HepG2 (cell line): ENCODE data around the gene PYGL. TPM values are rescaled to one million over a fixed set of nuclear protein-coding genes. Genes with fewer than 3 reads are reported as not detected.

Experiments used
- CEBPB ChIP-seq: IDR thresholded peaks from 2 replicates; pipeline ENCODE4 v1.6.1; 2011; ENCODE audit warnings: low read depth, low read length, improper control_type of control experiment, borderline replicate concordance
- DRAP1 ChIP-seq: IDR thresholded peaks from 2 replicates; pipeline ENCODE4 v1.6.1; 2016; ENCODE audit warnings: missing genetic modification reagents, missing compliant biosample characterization
- E2F5 ChIP-seq: sonication (generic); formaldehyde crosslinking; conservative IDR thresholded peaks from 2 replicates; pipeline ENCODE4 v1.4.0; 2020; ENCODE audit warnings: missing genetic modification reagents
- EED ChIP-seq: sonication (generic); formaldehyde crosslinking; IDR thresholded peaks from 2 replicates; pipeline ENCODE4 v1.5.0; 2020; ENCODE audit warnings: mild to moderate bottlenecking, missing genetic modification reagents
- EZH2 ChIP-seq: conservative IDR thresholded peaks from 2 replicates; pipeline ENCODE4 v1.6.1; 2012; ENCODE audit warnings: mild to moderate bottlenecking, low read depth, low read length, moderate library complexity
- FOXA3 ChIP-seq: IDR thresholded peaks from 2 replicates; pipeline ENCODE4 v1.6.1; 2016; ENCODE audit warnings: missing genetic modification reagents, missing compliant biosample characterization
- KLF9 ChIP-seq: IDR thresholded peaks from 2 replicates; pipeline ENCODE4 v1.6.1; 2016; ENCODE audit warnings: low read depth
- NR2F6 ChIP-seq, 2 experiments: IDR thresholded peaks; 2 replicates each; pipeline ENCODE4 v1.6.1; 2016; ENCODE audit warnings: antibody characterized with exemption in 1 of 2, mild to moderate bottlenecking in 1 of 2
- POGZ ChIP-seq: sonication (generic); formaldehyde crosslinking; IDR thresholded peaks from 2 replicates; pipeline ENCODE4 v1.4.0; 2020; ENCODE audit warnings: mild to moderate bottlenecking, missing genetic modification reagents
- SMYD3 ChIP-seq: sonication (generic); formaldehyde crosslinking; IDR thresholded peaks from 2 replicates; pipeline ENCODE4 v1.8.1; 2023; ENCODE audit warnings: mild to moderate bottlenecking, missing genetic modification reagents
- SOX6 ChIP-seq, 2 experiments: fragments of 450-650 bp in 1 of 2; sonication (generic) in 1 of 2; formaldehyde crosslinking in 1 of 2; IDR thresholded peaks; 2 replicates each; pipeline versions ENCODE4 v1.4.0 to v1.6.1; 2017 to 2020; ENCODE audit warnings: antibody characterized with exemption in 1 of 2, mild to moderate bottlenecking in 1 of 2, missing genetic modification reagents in 1 of 2
- ZNF253 ChIP-seq: sonication (generic); formaldehyde crosslinking; IDR thresholded peaks from 2 replicates; pipeline ENCODE4 v1.8.0; 2022; ENCODE audit warnings: mild to moderate bottlenecking, missing genetic modification reagents, borderline replicate concordance
- ZNF609 ChIP-seq: sonication (generic); formaldehyde crosslinking; IDR thresholded peaks from 2 replicates; pipeline ENCODE4 v1.4.0; 2020; ENCODE audit warnings: mild to moderate bottlenecking, missing genetic modification reagents, borderline replicate concordance
- ZNF646 ChIP-seq: sonication (generic); formaldehyde crosslinking; IDR thresholded peaks from 2 replicates; pipeline ENCODE4 v1.9.0; 2021; ENCODE audit warnings: mild to moderate bottlenecking, missing genetic modification reagents
- ZNF775 ChIP-seq: sonication (generic); formaldehyde crosslinking; IDR thresholded peaks from 2 replicates; pipeline ENCODE4 v1.4.0; 2020; ENCODE audit warnings: missing genetic modification reagents, mild to moderate bottlenecking, moderate library complexity, borderline replicate concordance
- polyA plus RNA-seq, 8 experiments: library from polyadenylated mRNA; depleted of rRNA in 3 of 8; stranded (reverse) in 7 of 8; unstranded in 1 of 8; fragments of >200 nt; fragmentation: Illumina TruSeq in 4 of 8; extraction: Trizol in 4 of 8; gene quantifications; 2 replicates each; pipeline versions ENCODE4 v1.2.1 to v1.2.3, GENCODE V29; 2011 to 2016; ENCODE audit warnings: low read depth in 4 of 8, missing spikeins in 1 of 8, mixed read lengths in 1 of 8; ENCODE audit not compliant: insufficient read depth in 1 of 8
- total RNA-seq, 5 experiments: library from RNA; depleted of rRNA; stranded (reverse); fragments of >200 nt; fragmentation: Illumina TruSeq; extraction: Trizol; gene quantifications; 2 replicates each; pipeline ENCODE4 v1.2.3, GENCODE V29; 2016; ENCODE audit warnings: low read depth in 1 of 5

The PYGL gene
- total and polyA plus RNA-seq, 2 of the 13 experiments (the other 11 are each of a cell fraction or from before 2014, with no cell fraction given), result 98.4 to 110 TPM

- TF ChIP-seq ZNF253 (CRISPR knock-in tag), result no peak
- peak; percentile 22; the same call in 1 of the 2 replicates for TF ChIP-seq ZNF609 (CRISPR knock-in tag)
- TF ChIP-seq EZH2, result no peak
- TF ChIP-seq SOX6 (IDR thresholded peaks at IDR 0.05), result no peak
- TF ChIP-seq SOX6 (CRISPR knock-in tag; IDR thresholded peaks at IDR 0.05), result peak; percentile 63
- TF ChIP-seq SMYD3 (CRISPR knock-in tag), result no peak
- TF ChIP-seq DRAP1, result peak; percentile 43
- no peak for TF ChIP-seq ZNF646
- TF ChIP-seq KLF9, result 0 out of 2 replicates have a peak, but pooled peaks have one; percentile 21
- TF ChIP-seq FOXA3 (CRISPR knock-in tag), result 0 out of 2 replicates have a peak, but pooled peaks have one; percentile 41
- TF ChIP-seq NR2F6 (IDR thresholded peaks at IDR 0.05), result peak; percentile 61
- peak; percentile 84 for TF ChIP-seq NR2F6 (CRISPR knock-in tag; IDR thresholded peaks at IDR 0.05)
- peak; percentile 49; the same call in 1 of the 2 replicates for TF ChIP-seq POGZ (CRISPR knock-in tag)
- peak; percentile 70 for TF ChIP-seq CEBPB
- no peak for TF ChIP-seq E2F5 (CRISPR knock-in tag)
- no peak for TF ChIP-seq EED (CRISPR knock-in tag)
- no peak for TF ChIP-seq ZNF775
Measured at GRCh38 chr14:50892255-50892654, 52.0 kb downstream of the PYGL start (continued).
